Measurements from ENCODE around the gene RGL4. TPM values are rescaled to one million over a fixed set of nuclear protein-coding genes. Genes with fewer than 3 reads are reported as not detected.

RGL4 gene
- total RNA-seq, 2 donors from 2014 or later, result not detected

GRCh38 chr22:23683545-23683944 is 7.3 kb upstream of the RGL4 start:
- H3K36me3 ChIP-seq, result peaks cover 12% of the 10 kb centered on the region
- H3K4me1 ChIP-seq (ENCODE audit: control insufficient read depth in 1 of 2, low read depth in 2 of 2), result no peaks in the 10 kb centered on the region
- no peaks in the 10 kb centered on the region for H3K27me3 ChIP-seq (replicated peaks; ENCODE audit: insufficient read depth)
- H3K4me3 ChIP-seq, result no peak overlapping the region
- no peak overlapping the region for H3K27ac ChIP-seq
- no peaks in the 10 kb centered on the region for H3K9me3 ChIP-seq
- ATAC-seq (ENCODE audit: insufficient number of reproducible peaks, low FRiP score, low read depth) (no peak), DNase-seq (ENCODE audit: low spot score) (no peak)
- TF ChIP-seq CTCF (IDR thresholded peaks at IDR 0.05), result no peak

GRCh38 chr22:23684026-23684425 is 6.8 kb upstream of the RGL4 start:
- Histone ChIP-seq H3K4me1 (ENCODE audit: control insufficient read depth in 1 of 2, low read depth in 2 of 2) (no peaks in the 10 kb centered on the region), H3K27ac (no peak overlapping the region), H3K4me3 (no peak overlapping the region), H3K27me3 (replicated peaks; ENCODE audit: insufficient read depth) (no peaks in the 10 kb centered on the region), H3K36me3 (peaks cover 12% of the 10 kb centered on the region), H3K9me3 (no peaks in the 10 kb centered on the region)
- DNase-seq (ENCODE audit: low spot score) (no peak), ATAC-seq (ENCODE audit: insufficient number of reproducible peaks, low FRiP score, low read depth) (no peak)
- TF ChIP-seq CTCF (IDR thresholded peaks at IDR 0.05), result no peak

- Histone ChIP-seq H3K36me3 (peaks cover 12% of the 10 kb centered on the region), H3K9me3 (no peaks in the 10 kb centered on the region), H3K27ac (no peak overlapping the region), H3K4me1 (ENCODE audit: control insufficient read depth in 1 of 2, low read depth in 2 of 2) (no peaks in the 10 kb centered on the region), H3K27me3 (replicated peaks; ENCODE audit: insufficient read depth) (no peaks in the 10 kb centered on the region), H3K4me3 (no peak overlapping the region)
- ATAC-seq (ENCODE audit: insufficient number of reproducible peaks, low FRiP score, low read depth) (no peak), DNase-seq (ENCODE audit: low spot score) (no peak)
- TF ChIP-seq CTCF (IDR thresholded peaks at IDR 0.05), result no peak
These were observed 6.2 kb upstream of the RGL4 start for GRCh38 chr22:23684561-23685031.

GRCh38 chr22:23685205-23685784 is 5.5 kb upstream of the RGL4 start:
- no peak for TF ChIP-seq CTCF (IDR thresholded peaks at IDR 0.05)
- Histone ChIP-seq H3K4me3 (no peak overlapping the region), H3K4me1 (ENCODE audit: control insufficient read depth in 1 of 2, low read depth in 2 of 2) (no peaks in the 10 kb centered on the region), H3K27me3 (replicated peaks; ENCODE audit: insufficient read depth) (no peaks in the 10 kb centered on the region), H3K36me3 (peaks cover 16% of the 10 kb centered on the region), H3K9me3 (no peaks in the 10 kb centered on the region), H3K27ac (no peak overlapping the region)
- ATAC-seq (ENCODE audit: insufficient number of reproducible peaks, low FRiP score, low read depth) (no peak), DNase-seq (ENCODE audit: low spot score) (no peak)

- TF ChIP-seq CTCF (IDR thresholded peaks at IDR 0.05), result no peak
These were observed 4.3 kb upstream of the RGL4 start for GRCh38 chr22:23686416-23687024.

More at GRCh38 chr22:23686416-23687024, 4.3 kb upstream of the RGL4 start:
- Histone ChIP-seq H3K9me3 (no peaks in the 10 kb centered on the region), H3K4me1 (ENCODE audit: control insufficient read depth in 1 of 2, low read depth in 2 of 2) (no peaks in the 10 kb centered on the region), H3K27me3 (replicated peaks; ENCODE audit: insufficient read depth) (no peaks in the 10 kb centered on the region), H3K27ac (no peak overlapping the region), H3K36me3 (peaks cover 21% of the 10 kb centered on the region), H3K4me3 (no peak overlapping the region)
- ATAC-seq (ENCODE audit: insufficient number of reproducible peaks, low FRiP score, low read depth) (no peak), DNase-seq (ENCODE audit: low spot score) (no peak)
